Smooth muscle cell (in vitro differentiated cells): Measurements from ENCODE around the gene DENND2D. TPM values are rescaled to one million over a fixed set of nuclear protein-coding genes. Genes with fewer than 3 reads are reported as not detected.

Experiments used
- DNase-seq: peaks from one replicate; lab custom pipeline; 2025; ENCODE audit not compliant: unreplicated experiment; lab: John Stamatoyannopoulos, UW
- H2AFZ ChIP-seq: fragments of 200-600 bp; sonication (generic); 2 replicates; pipeline ENCODE4 v1.6.0; 2016; ENCODE audit warnings: antibody characterized with exemption, low read depth, mild to moderate bottlenecking
- H3F3A ChIP-seq: fragments of 200-600 bp; sonication (generic); 2 replicates; pipeline ENCODE4 v1.6.0; 2017; ENCODE audit warnings: antibody characterized with exemption, low read depth
- H3K27ac ChIP-seq: fragments of 200-600 bp; sonication (generic); 2 replicates; pipeline ENCODE4 v1.5.1; 2016; ENCODE audit warnings: low read depth, mild to moderate bottlenecking
- H3K27me3 ChIP-seq: fragments of 200-600 bp; sonication (generic); 2 replicates; pipeline ENCODE4 v1.6.1; 2016; ENCODE audit warnings: low read depth, mild to moderate bottlenecking
- H3K36me3 ChIP-seq: fragments of 200-600 bp; sonication (generic); 2 replicates; pipeline ENCODE4 v1.5.1; 2016; ENCODE audit warnings: low read depth
- H3K4me1 ChIP-seq: fragments of 200-600 bp; sonication (generic); 2 replicates; pipeline ENCODE4 v1.5.1; 2016; ENCODE audit warnings: low read depth
- H3K4me2 ChIP-seq: fragments of 200-600 bp; sonication (generic); 2 replicates; pipeline ENCODE4 v1.6.0; 2016; ENCODE audit warnings: mild to moderate bottlenecking
- H3K4me3 ChIP-seq: fragments of 200-600 bp; sonication (generic); 2 replicates; pipeline ENCODE4 v1.5.1; 2016; ENCODE audit warnings: mild to moderate bottlenecking
- H3K79me2 ChIP-seq: fragments of 200-600 bp; sonication (generic); 2 replicates; pipeline ENCODE4 v1.6.0; 2016; ENCODE audit warnings: low read depth, mild to moderate bottlenecking
- H3K9ac ChIP-seq: fragments of 200-600 bp; sonication (generic); 2 replicates; pipeline ENCODE4 v1.6.0; 2016; ENCODE audit warnings: low read depth
- H3K9me3 ChIP-seq: fragments of 200-600 bp; sonication (generic); replicated peaks from 2 replicates; pipeline ENCODE4 v1.5.1; 2016; ENCODE audit warnings: low read depth
- H4K20me1 ChIP-seq: fragments of 200-600 bp; sonication (generic); 2 replicates; pipeline ENCODE4 v1.6.0; 2016; ENCODE audit warnings: low read depth
- WGBS: methylation state at CpG from one replicate; pipeline ENCODE4 v1.1.7; 2016; ENCODE audit warnings: low lambda C conversion rate; 5-methylcytosine and 5-hydroxymethylcytosine counted together
- polyA plus RNA-seq: library from polyadenylated mRNA; unstranded; fragments of >200 nt; fragmentation: Nextera tagmentation; extraction: Ambion mirVana; gene quantifications from 2 replicates; pipeline ENCODE4 v1.2.1, GENCODE V29; 2016
- total RNA-seq: library from RNA; depleted of rRNA; stranded (reverse); fragments of >200 nt; gene quantifications from 2 replicates; pipeline ENCODE4 v1.2.3, GENCODE V29; 2014
- TF ChIP-seq, protein P1 (sequence below): fragments of 200-600 bp; sonication (generic); IDR thresholded peaks from 2 replicates; pipeline ENCODE4 v1.5.1; 2017; ENCODE audit warnings: borderline replicate concordance, mild to moderate bottlenecking, antibody characterized with exemption; ENCODE audit not compliant: insufficient read depth, poor library complexity, severe bottlenecking

The DENND2D gene
- total and polyA plus RNA-seq, 2 experiments from 2014 or later: 0.75 to 3.7 TPM

DNA sequence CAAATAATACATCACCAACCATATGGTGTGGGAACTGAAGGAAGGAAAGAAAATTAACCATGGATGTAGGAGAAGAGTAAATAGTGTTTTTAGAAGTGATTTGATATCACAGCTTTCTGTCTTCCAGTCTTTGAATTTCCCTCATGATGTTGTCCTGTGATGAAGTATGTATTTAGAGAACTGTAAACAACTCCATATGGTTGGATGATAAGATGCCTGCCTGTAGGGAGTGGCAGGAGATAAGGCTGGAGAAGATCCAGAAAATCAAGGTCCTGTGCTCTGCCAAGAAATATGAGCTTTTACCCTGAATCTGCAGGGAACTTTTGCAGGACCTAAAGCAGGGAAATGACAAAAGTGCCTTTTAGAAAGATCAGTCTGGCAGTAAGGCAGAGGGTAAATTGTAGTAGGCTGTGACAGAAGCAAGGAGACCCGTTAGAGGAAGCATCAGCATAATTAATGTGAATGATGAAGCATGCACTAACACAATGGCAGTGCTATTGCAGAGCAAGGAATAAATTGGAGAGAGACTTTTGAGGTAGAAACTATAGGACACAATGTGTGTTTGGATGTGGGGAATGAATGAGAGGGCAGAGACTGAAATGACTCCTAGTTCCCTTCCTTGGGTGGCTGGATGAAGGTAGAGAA, 38.5 kb downstream of the DENND2D start:
- Histone ChIP-seq H3K36me3 (peaks cover 8% of the 10 kb centered on the region), H3K4me2 (no peak overlapping the region), H3K4me1 (no peaks in the 10 kb centered on the region), H3K27ac (no peak overlapping the region), H4K20me1 (peaks cover 31% of the 10 kb centered on the region), H3K4me3 (no peak overlapping the region), H3K79me2 (peaks cover 9% of the 10 kb centered on the region), H3K9me3 (no peaks in the 10 kb centered on the region), H2AFZ (no peak overlapping the region), H3K27me3 (no peaks in the 10 kb centered on the region), H3K9ac (no peak overlapping the region), H3F3A (no peaks in the 10 kb centered on the region)
- TF ChIP-seq, protein P1, sequence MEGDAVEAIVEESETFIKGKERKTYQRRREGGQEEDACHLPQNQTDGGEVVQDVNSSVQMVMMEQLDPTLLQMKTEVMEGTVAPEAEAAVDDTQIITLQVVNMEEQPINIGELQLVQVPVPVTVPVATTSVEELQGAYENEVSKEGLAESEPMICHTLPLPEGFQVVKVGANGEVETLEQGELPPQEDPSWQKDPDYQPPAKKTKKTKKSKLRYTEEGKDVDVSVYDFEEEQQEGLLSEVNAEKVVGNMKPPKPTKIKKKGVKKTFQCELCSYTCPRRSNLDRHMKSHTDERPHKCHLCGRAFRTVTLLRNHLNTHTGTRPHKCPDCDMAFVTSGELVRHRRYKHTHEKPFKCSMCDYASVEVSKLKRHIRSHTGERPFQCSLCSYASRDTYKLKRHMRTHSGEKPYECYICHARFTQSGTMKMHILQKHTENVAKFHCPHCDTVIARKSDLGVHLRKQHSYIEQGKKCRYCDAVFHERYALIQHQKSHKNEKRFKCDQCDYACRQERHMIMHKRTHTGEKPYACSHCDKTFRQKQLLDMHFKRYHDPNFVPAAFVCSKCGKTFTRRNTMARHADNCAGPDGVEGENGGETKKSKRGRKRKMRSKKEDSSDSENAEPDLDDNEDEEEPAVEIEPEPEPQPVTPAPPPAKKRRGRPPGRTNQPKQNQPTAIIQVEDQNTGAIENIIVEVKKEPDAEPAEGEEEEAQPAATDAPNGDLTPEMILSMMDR: no peak
- DNase-seq: no peak
- WGBS: 42% methylated on average over 1 of the region's 1 CpG

DNA sequence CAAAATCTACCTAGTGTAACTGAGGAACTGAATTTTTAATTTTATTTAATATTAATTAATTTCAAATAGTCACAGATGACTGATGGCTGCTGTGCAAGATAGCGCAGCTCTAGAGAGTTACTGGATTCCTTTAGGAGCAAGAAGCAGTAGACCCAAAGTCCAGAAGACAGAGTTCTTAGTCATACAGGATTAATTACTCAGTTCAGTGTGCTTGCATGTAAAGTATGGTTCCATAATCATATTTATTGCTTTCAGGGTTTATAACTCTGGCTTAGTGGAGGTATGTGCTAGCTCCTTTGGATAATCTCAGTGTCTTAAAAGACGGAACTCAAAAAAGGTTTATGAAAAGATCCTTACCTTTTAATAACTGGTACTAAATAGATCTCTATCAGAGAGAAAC, 43.0 kb downstream of the DENND2D start:
- 94% methylated on average over 2 of the region's 2 CpGs for WGBS
- Histone ChIP-seq H3K27ac (no peak overlapping the region), H3K36me3 (peaks cover 18% of the 10 kb centered on the region)

DNA sequence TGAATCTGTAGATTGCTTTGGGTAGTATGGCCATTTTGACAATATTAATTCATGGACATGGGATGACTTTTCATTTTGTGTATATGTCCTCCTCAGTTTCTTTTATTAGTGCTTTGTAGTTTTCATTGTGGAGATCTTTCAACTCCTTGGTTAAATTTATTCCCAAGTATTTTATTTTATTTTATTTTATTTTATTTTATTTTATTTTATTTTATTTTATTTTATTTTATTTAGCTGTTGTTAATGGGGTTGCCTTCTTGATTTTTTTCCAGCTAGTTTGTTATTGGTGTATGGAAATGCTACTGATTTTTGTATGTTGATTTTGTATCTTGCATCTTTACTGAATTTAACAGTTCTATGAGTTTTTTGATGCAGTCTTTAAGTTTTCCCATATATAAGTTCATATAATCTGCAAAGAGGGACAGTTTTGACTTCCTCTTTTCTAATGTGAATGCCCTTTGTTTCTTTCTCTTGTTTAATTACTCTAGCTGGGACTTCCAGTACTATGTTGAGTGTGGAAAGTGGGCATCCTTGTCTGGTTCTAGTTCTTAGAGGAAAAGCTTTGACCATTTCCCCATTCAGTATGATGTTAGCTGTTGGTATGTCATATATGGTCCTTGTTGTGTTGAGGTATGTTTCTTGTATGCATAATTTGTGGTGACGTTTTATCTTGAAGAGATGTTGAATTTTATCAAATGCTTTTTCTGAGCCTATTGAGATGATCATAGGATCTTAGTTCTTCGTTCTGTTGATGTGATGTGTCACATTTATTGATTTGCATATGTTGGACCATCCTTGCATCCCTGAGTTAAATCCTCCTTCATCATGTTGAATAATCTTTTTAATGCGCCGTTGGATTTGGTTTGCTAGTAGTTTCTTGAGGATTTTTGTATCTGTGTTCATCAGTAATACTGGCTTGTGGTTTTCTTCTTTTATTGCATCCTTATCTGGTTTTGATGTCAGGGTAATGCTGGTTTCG, 46.1 kb downstream of the DENND2D start:
- WGBS: 84% methylated on average over 5 of the region's 5 CpGs
- Histone ChIP-seq H3K27ac (no peak overlapping the region), H3K79me2 (peaks cover 65% of the 10 kb centered on the region), H4K20me1 (peaks cover 58% of the 10 kb centered on the region), H3K4me2 (no peak overlapping the region), H3K27me3 (no peaks in the 10 kb centered on the region), H3K4me3 (no peak overlapping the region), H3F3A (no peaks in the 10 kb centered on the region), H3K36me3 (peaks cover 15% of the 10 kb centered on the region), H3K9ac (no peak overlapping the region), H3K4me1 (no peaks in the 10 kb centered on the region), H2AFZ (no peak overlapping the region), H3K9me3 (no peaks in the 10 kb centered on the region)
- TF ChIP-seq, protein P1: no peak
- DNase-seq: no peak

More for the DNA sequence above, 43.0 kb downstream of the DENND2D start:
- no peaks in the 10 kb centered on the region for H3K9me3 ChIP-seq
- H3K4me1 ChIP-seq: no peaks in the 10 kb centered on the region
- H3F3A ChIP-seq: no peaks in the 10 kb centered on the region
- peaks cover 52% of the 10 kb centered on the region for H3K79me2 ChIP-seq
- TF ChIP-seq, protein P1: no peak
- H3K4me3 ChIP-seq: no peak overlapping the region
- H4K20me1 ChIP-seq: peaks cover 63% of the 10 kb centered on the region
- no peaks in the 10 kb centered on the region for H3K27me3 ChIP-seq
- no peak overlapping the region for H2AFZ ChIP-seq
- no peak overlapping the region for H3K9ac ChIP-seq
- no peak for DNase-seq
- no peak overlapping the region for H3K4me2 ChIP-seq
